ENCODE measurements around the gene ANKRD31.
"Not testable (repeated sequence)": the region's sequence is repeated elsewhere in the genome, so short reads cannot be mapped to it uniquely, and the experiment has no call there.

DNA sequence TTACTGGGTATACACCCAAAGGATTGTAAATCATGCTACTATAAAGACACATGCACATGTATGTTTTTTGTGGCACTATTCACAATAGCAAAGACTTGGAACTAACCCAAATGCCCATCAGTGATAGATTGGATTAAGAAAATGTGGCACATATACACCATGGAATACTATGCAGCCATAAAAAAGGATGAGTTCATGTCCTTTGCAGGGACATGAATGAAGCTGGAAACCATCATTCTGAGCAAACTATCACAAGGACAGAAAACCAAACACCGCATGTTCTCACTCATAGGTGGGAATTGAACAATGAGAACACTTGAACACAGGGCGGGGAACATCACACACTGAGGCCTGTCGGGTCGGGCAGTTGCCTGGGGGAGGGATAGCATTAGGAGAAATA is 61.8 kb downstream of the ANKRD31 start:
- TF ChIP-seq, protein P1, sequence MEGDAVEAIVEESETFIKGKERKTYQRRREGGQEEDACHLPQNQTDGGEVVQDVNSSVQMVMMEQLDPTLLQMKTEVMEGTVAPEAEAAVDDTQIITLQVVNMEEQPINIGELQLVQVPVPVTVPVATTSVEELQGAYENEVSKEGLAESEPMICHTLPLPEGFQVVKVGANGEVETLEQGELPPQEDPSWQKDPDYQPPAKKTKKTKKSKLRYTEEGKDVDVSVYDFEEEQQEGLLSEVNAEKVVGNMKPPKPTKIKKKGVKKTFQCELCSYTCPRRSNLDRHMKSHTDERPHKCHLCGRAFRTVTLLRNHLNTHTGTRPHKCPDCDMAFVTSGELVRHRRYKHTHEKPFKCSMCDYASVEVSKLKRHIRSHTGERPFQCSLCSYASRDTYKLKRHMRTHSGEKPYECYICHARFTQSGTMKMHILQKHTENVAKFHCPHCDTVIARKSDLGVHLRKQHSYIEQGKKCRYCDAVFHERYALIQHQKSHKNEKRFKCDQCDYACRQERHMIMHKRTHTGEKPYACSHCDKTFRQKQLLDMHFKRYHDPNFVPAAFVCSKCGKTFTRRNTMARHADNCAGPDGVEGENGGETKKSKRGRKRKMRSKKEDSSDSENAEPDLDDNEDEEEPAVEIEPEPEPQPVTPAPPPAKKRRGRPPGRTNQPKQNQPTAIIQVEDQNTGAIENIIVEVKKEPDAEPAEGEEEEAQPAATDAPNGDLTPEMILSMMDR (IDR thresholded peaks at IDR 0.05): not testable (repeated sequence)
- not testable (repeated sequence) for TF ChIP-seq POLR2A (IDR thresholded peaks at IDR 0.05)

Data from adrenal gland (tissue), 5 donors.